SH-SY5Y (cell line): ENCODE results near the gene SORBS2.

Source experiments
- GATA2 ChIP-seq: IDR thresholded peaks from 2 replicates; pipeline ENCODE4 v1.6.1; 2011; ENCODE audit warnings: mild to moderate bottlenecking, low read depth, low read length
- GATA3 ChIP-seq: IDR thresholded peaks from 2 replicates; pipeline ENCODE4 v1.6.1; 2011; ENCODE audit warnings: low read depth, mild to moderate bottlenecking, low read length, moderate library complexity

DNA sequence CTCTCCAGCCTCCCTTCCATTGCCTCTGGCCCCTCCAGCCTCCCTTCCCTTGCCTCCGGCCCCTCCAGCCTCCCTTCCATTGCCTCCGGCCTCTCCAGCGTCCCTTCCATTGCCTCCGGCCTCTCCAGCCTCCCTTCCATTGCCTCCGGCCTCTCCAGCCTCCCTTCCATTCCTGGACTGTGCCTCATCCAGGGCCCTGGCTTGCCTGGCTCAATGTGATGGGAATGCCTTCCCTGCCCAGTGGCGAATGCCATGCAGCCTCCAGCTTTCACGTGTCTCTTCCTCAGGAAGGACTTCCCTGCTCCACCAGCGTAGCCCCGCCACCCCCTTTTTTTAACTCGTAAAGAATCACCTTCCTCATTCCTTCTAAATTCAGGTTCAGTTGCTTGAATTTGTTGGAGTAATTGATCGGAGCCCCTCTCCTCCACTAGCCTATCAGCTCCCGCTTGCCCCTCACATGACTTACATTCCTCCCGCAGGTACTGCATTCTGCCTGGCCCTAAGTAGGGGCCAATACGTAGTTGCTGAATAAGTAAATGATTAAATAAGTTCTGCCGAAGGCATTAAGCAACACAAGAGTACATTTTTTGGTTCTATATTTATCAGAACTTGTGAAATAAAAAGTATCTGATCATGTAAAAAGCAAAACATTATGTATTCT, 30.3 kb downstream of the SORBS2 start:
- TF ChIP-seq GATA2 (no peak), GATA3 (no peak)
